RWPE1 (cell line): ENCODE measurements around the gene FAM131C.

Source experiments
- CTCF ChIA-PET: fragments of 350-600 bp; sonication (Branson Sonifier 250); formaldehyde crosslinking; extraction: SDS; loops from one replicate; lab custom pipeline; 2021; lab: Yijun Ruan, JAX
- POLR2A ChIA-PET: fragments of 400-600 bp; formaldehyde crosslinking; extraction: SDS; loops from one replicate; lab custom pipeline; 2020; ENCODE audit warnings: antibody characterized with exemption; ENCODE audit not compliant: low non-redundant PET; lab: Yijun Ruan, JAX
- DNase-seq: peaks from one replicate; pipeline ENCODE4 v3.0.0; 2012; ENCODE audit warnings: low spot score
- H3K27ac ChIP-seq: fragments of 450-650 bp; 2 replicates; pipeline ENCODE4 v1.5.1; 2017
- CTCF ChIP-seq: fragments of 450-650 bp; conservative IDR thresholded peaks from 2 replicates; pipeline ENCODE4 v1.5.1; 2017; ENCODE audit warnings: low read depth, mild to moderate bottlenecking

Gene FAM131C

GRCh38 chr1:16115468-16115983 lies 42.1 kb upstream of the FAM131C start:
- ChIA-PET CTCF (interaction anchor here (0.7 kb wide), 1 partner anchor 129 kb away, joined by 3 read pairs; no protein-coding TSS in a partner anchor), POLR2A (no interaction called here)
- no peak for DNase-seq
- TF ChIP-seq CTCF: no peak
- H3K27ac ChIP-seq: no peak overlapping the region

GRCh38 chr1:16114527-16115467 lies 41.3 kb upstream of the FAM131C start:
- TF ChIP-seq CTCF: no peak
- ChIA-PET POLR2A (no interaction called here), CTCF (no interaction called here)
- no peak overlapping the region for H3K27ac ChIP-seq
- DNase-seq: no peak

- POLR2A ChIA-PET: no interaction called here
- TF ChIP-seq CTCF: no peak
- DNase-seq: no peak
- CTCF ChIA-PET: no interaction called here
- no peak overlapping the region for H3K27ac ChIP-seq
These were observed 39.4 kb upstream of the FAM131C start for GRCh38 chr1:16112596-16113555.

GRCh38 chr1:16111771-16112595 lies 38.5 kb upstream of the FAM131C start:
- DNase-seq: no peak
- H3K27ac ChIP-seq: 0 out of 2 replicates have a peak overlapping the region, but pooled peaks have one; percentile 4
- ChIA-PET CTCF (no interaction called here), POLR2A (no interaction called here)
- TF ChIP-seq CTCF: no peak

- CTCF ChIA-PET: no interaction called here
- POLR2A ChIA-PET: no interaction called here
- TF ChIP-seq CTCF: no peak
- no peak for DNase-seq
- H3K27ac ChIP-seq: no peak overlapping the region
These were observed 37.4 kb upstream of the FAM131C start for GRCh38 chr1:16110884-16111283.
